Suppressor macrophage treated with lipopolysaccharide for 1 hour (primary cell): Measurements from ENCODE around the gene MOK.
A peak's percentile ranks its signal among the peaks of the same experiment; 100 is the strongest.

Source experiments
- DNase-seq, 3 donors: peaks; one replicate each; pipeline ENCODE4 v3.0.0-alpha.2; 2020 to 2022

Gene MOK

DNA sequence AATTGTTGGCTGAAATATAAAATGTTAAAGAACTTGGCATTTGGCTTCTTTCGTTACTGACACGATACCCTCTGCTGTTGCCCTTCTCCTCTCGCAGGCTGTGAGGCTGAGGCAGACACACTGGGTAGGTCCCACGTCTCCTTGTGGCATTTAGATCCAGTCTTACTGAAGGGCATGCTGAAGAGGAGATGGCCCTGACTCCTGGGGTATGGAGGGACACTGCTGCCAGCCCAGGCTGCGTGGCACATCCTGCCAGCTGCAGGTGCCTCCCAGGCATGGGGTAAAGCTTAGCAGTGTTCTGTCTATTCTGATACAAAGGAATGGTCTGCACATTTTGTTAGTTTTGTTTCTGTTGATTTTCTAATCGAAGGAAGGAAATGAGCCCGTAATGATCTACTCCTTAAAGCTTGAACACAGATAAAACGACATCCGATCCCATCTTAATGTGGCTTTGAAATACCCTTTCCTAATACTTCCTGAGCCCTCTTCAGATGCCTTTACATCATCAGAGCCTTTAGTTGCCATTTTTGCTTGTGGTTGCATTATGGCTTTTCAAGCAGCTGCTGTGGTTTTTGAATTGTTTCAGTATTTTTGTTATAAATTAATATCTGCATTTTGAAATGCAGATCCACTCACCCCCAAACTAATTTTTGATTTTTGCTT, 104.1 kb downstream of the MOK start:
- no peak for DNase-seq

DNA sequence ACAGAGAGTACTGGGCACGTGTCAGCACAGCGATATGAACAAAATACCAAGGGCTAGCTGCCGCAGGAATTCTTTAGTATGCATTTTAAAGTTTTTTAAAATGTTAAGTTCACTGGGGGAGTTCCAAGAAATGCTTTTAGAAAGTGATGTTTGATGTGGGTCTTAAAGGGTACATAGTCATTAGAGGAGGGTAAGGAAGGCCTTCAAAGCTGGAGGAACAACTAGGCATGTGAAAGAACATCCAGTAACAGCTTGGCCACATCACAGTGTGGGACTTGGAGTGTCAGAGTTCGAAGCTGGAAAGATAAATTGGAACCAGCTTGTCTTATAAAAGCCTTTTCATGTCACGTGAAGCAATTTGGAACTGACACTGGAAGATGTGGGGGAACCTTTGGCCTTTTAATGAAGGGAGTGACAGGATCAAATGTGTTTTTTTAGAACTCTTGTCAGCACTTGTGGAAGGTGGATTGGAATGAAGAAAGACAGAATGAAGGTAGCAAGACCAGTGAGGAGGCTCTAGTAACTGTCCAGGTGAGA, 107.6 kb downstream of the MOK start:
- DNase-seq, result no peak

DNA sequence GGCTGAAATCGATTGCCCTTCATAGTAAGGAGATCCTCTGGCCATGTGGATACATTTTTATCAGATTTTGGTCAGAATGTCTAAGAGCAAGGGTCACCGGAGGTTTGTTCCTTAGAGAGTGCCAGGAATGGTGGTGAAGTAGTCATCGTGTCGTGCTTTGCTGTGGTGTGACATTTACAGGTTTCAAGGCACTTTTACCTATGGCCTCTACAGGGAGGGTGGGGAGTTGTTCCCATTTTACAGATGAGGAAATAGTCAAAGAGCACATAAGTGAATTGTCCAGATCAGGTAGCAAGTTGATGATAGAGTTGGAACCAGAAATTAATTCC, 108.1 kb downstream of the MOK start:
- DNase-seq, result no peak

DNA sequence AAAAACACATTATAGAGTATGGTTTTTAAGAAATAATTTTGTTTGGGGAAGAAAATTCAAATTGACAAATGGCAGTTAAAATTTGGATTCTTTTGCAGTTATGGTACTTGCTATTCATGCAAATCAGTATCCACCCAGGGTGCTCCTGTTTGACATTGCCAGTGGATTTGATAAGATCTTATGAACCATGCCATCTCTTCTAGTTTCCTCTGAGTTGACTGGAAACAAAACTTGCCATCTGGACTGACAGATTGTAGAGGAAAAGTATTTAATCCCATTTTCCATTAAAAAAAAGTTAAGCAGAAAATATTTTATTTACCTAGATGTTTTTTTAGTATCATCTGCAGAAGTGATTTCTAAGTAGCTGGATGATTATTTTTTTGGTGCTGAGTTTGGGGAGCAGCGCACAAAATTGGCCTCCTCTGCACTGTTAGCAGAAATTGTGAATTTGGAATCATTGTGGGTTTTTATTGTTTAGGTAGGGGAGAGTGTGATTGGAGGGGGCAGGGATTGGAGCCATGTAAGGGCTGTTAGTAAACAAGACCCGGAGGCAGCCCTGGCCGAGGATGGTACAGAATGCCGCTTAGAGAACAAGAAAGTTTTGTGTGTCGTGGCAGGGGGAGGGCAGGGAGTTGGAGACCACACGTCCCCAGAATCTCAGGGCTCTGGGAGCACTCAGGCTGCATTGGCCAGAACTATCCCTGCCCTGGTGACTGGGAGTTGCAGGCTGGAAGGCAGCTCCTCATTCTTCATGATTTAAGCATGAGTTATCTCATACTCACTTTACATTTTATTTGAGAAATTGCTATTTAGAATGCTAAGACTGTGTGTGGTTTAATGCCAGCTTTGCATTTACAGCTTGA, 108.7 kb downstream of the MOK start:
- DNase-seq, result no peak

DNA sequence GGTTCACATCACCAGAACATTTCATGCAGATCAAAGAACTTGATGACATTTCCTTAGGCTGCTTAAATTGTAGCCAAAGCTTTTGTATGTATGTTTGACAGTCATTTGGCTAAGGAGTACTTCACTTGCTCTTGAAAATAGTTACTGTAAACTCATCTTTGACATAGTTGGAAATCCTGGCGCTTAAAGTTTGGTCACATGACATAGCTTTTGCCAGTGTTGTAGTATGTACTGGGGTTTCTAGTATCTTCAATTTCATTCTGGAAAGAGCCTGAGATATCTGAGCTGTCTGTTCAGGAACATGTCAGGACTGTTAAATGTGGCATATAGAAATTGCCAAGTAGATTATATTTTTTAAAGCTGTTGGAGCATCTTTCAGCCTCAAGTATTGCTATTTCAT, 109.5 kb downstream of the MOK start:
- no peak for DNase-seq

DNA sequence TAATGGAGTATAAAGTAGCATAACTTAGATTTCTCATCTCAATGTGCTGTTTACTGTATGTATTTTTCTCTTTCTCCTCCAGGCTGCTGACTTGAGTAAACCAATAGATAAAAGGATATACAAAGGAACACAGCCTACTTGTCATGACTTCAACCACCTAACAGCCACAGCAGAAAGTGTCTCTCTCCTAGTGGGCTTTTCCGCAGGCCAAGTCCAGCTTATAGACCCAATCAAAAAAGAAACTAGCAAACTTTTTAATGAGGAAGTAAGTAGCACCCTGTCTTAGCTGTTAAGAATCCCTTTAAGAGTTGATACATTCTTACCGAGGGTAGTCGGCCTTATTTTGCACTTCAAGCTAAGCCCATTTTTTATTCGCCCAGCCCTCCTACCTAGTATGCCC, 110.1 kb downstream of the MOK start:
- DNase-seq, result peak in 2 of 3 donors; percentile 19 to 24

DNA sequence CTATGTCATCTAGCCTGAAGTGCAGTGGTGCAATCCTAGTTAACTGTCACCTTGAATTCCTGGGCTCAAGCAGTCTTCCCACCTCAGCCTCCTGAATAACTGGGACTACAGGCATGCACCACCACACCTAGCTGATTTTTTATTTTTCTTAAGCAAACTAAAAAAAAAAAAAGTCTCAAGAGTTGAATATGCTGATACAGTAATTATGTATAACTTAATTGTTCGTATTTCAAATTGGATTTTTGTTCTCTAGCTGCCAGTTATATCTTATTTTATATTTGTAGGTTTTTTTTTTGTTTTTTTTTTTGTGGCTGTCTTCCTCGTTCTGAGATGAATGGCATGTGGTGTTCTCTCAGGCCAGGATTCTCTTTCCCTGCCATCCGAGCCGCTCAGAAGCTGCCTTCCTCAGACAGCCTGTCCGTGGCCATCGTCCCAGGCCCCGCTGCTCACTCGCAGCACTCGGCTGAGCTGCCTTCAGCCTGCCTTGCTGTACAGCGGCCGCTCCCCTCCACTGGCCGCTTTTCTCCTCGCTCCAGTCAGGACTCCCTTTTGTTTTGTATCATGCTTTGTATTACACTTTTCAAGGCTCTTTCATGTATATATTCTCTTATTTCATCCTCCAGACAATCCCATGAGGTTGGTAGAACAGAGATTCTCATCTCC, 112.0 kb downstream of the MOK start:
- DNase-seq, result no peak

DNA sequence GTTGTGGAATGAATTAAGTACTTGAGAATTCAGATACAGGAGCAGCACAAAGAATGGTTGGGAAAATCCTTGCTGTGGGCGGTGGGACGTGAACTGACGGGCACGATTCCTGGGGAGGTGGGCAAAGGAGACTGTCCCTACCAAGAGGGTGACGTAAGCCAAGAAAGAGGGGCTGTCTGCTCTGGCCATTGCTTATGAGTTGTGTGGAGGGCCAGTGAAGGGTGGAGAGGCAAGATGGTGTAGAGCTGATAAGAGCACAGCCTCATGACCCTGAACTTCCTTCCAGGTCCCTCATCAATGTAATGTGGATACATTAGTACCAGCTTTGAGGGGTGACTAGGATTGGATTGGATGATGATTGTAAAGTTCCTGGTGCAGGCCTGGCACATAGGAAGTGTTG, 115.1 kb downstream of the MOK start:
- no peak for DNase-seq

DNA sequence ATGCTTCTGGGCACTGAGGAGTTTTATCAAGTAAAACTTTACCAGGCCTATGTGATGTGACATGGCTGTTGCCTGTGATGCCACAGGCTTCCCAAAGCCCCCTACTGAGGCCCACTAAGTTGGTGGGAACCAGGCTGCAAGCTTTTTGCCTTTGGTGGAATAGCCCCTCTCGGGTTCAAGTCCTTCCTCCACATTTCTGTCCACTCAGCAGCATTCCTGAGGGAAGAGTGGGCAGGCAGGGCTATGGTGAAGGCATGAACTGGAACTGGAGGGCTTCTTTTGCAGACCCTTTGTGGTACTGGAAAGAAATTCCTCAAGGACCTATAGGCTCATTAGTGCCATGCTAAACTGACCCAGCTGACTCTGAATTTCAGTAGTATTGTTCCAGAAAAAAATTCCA, 116.8 kb downstream of the MOK start:
- DNase-seq, result no peak

DNA sequence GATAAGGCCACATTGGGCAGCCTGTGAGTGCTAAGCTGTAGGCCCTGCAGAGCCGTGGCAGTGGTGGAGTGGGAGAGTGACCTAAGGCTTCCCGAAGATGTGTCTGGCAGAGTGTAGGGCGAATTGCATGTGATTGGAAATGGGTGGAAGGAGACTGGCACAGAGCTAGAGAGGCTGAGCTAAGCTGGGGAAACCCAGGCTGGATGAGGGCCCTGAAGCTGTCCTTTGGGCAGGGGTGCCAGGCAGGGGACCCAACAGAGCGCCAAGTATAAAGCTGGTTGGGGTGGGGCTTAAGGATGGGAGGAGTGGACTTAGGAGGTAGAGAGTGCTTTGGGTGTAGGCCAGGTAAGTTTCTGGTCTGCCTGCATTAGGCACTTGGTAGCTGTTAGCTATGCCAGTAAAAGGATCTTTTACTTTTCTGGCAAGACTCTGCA, 117.4 kb downstream of the MOK start:
- no peak for DNase-seq

DNA sequence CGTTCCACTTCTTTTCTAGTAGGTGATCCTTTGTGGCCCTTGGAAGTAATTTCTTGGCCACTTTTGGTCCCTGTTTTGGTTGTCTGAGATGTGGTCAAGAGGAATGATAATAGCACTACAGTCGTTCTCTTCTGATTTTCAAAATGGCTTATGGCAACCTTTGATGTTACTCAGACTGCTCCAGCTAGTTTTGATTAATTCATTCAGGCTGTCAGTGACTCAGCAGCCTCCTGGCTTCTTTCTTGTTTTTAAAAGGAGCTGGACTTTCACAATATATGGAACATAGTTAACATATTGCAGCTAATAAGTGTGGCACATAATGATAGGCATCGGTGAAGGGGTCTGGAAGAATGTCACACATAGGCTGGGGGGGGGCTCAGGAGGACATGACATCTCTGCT, 117.9 kb downstream of the MOK start:
- no peak for DNase-seq

DNA sequence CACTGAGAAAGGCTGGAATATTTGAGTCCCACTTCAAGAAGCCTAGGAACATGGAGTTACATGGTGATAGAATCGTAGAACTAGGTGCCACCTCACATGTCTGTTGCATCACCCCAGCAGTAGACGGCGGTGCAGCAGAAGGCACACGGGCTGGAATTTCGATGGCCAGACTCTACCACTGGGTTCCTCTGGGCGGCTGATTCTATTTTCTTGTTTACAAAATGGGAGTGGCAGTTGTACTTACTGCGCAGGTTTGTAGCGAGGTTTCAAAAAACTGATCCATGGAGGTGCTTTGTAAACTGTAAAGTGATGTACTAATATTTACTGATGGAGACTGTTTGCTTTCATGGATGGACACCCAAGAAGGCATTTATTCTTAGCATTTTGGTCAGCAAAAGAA, 119.6 kb downstream of the MOK start:
- DNase-seq, result no peak

DNA sequence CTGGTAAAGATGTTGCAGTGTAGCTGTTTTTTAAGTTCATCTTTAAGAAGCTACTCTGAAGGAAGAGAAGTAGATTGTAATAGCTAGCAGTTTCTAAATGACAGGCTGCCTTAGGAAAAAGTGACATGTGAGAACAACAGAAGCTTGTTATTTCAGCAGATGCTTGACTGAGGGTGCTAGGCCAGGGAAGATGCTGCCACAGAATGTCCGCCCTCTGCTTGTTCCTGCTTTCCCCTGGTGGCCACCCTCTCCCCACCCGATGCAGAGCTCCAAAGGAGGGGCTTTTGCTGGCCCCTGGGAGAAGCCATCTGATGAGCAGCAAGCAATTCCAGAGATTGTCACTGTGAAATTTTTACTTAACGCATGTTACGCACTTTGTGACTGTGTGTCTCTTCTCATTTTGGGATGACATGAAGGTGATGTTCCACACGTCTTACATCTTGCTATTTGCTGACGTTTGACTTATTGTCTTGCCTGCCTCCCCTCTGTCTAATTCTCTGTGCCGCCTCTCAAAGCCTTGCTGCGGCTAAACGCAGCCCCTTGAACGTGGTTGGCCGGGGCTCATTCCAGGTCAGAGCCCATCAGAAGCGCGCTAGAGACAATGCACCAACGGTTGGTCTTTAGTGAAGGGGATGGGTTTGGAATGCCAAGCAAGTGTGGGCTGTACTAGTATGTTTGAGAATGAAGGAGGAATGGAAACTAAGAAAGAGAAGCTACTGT, 120.5 kb downstream of the MOK start:
- DNase-seq, result no peak

DNA sequence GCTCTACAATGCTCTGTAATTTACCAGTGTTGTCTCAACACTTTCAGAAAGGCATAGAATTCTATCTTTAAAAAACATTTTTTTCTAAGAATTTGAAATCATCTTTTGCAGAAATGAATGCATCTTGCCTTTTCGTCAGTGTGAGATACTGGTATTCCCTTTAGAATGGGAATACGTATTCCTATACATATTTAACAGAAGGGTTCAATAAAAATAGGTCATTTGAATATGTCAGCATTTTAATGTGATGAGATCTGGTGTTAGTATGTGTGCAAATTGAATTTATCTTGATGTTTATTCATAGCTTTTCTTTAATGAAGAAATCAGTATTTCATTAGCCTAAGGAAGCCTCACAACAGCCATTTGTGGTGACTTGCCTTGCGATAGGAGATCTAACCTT, 121.1 kb downstream of the MOK start:
- DNase-seq, result no peak

DNA sequence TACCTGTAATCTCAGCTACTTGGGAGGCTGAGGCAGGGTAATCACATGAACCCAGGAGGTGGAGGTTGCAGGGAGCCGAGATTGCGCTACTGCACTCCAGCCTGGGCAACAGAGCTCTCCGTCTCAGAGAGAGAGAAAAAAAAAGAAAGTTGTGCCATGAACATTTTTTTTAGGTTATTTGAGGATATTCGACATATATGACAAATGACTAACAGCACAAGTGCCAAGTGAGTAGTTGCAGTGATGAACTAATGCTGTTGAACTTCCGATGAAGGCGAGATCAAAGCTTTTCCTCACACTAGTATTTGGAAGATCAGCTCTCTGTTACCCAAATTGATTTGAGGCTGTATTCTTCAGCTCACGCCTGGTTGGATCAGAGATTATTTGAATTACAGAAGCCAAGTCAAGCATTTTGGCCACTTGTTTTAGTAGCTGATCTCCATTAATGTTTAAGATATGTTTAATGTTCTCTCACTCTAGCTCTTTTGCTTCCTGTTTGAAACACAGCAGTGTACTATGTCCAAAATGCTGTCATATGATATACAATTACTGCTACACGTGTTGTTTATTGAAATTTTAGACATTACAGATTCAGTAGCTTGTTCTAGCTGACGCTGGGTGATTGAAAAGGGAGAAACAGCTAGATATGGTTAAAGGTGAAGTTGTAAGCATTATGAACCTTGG, 121.9 kb downstream of the MOK start:
- no peak for DNase-seq

DNA sequence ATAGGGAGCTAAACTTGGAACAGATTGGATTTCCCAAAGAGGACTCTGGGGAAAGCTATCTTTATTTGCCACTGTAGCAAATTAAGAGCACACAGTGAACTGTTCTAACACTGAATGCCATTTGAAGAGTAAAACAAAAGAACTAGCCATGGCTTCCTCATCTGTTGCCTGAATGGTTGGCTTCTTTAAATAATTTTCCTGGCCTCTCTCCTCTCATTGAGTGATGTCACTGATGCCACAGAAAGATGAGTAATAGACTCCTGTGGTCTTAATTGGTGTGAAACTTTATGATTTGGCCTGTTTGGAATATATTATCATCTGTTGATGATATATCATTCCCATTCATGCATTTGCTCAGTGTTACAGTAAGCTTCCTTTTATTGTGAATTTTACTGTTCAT, 122.8 kb downstream of the MOK start:
- DNase-seq, result peak; percentile 44 to 82 (median 71)

DNA sequence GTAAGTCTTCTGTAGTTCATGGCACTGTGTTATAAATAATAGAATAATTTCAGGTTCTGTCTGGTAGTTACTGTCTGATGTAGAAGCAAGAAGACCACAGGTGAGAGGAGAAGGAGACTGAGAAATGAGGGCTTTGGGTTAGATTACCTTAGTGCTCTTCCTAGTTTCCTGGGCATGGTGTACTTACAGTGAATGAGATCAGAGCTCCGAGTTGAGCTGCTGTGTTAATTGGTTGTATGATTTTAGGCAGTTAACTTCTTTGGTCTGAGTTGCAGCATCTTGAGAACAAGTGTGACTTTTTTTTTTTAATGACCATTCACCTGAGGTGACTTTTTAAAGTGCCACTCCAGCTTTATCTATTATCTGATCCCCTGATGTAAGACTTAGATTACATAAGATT, 123.8 kb downstream of the MOK start:
- no peak for DNase-seq

DNA sequence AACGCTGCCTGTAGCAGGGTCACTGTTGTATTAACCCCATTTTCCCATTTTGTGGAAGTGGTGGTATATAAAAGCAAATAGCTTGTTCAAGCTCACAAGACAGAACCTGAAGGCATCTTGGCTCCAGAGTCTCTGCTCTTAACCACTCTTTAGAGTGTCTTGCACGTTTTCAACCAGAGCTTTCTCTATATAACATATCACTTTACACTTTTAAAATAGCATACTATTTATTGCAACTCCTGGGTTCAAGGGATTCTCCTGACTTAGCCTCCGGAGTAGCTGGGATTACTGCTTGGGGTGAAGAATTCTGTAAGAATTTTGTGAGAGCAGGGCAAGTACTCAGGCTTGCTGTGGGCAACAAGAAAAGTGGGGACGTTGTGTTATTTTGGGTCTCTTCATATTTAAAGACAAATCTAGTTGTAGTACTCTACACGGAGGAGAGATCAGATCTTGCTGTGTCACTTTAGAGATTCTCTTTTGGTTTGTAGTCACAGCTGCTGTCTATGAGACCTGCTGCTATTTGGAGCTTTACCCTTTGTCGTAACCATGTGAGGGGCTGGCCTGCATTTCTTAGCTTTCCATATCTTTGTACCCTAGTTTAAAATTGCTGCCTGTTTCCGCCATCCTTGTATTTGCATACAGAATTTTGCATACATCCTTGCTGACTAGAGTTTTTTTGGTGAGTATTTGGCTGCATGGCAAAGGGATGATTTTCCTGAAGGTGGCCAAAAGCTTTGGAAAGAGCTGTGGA, 124.5 kb downstream of the MOK start:
- DNase-seq, result no peak
